Effector memory CD4-positive, alpha-beta T cell (primary cell): Measurements from ENCODE around the gene CADM1.

Experiments
- DNase-seq, 3 donors: peaks; one replicate each; pipeline ENCODE4 v3.0.0-alpha.2; 2020
- H3K27ac ChIP-seq: 2 replicates; pipeline ENCODE4 v1.7.0; 2013; ENCODE audit warnings: mild to moderate bottlenecking, low read length, moderate library complexity; ENCODE audit not compliant: insufficient read depth, poor library complexity, severe bottlenecking
- H3K27me3 ChIP-seq: replicated peaks from 2 replicates; pipeline ENCODE4 v1.7.0; 2013; ENCODE audit warnings: mild to moderate bottlenecking, low read length; ENCODE audit not compliant: insufficient read depth, control insufficient read depth, poor library complexity, severe bottlenecking
- H3K36me3 ChIP-seq: 2 replicates; pipeline ENCODE4 v1.7.0; 2013; ENCODE audit warnings: mild to moderate bottlenecking, low read length, moderate library complexity; ENCODE audit not compliant: control insufficient read depth, insufficient read depth
- H3K4me1 ChIP-seq: 2 replicates; pipeline ENCODE4 v1.7.0; 2013; ENCODE audit warnings: low read length, mild to moderate bottlenecking; ENCODE audit not compliant: control insufficient read depth, insufficient read depth, poor library complexity, severe bottlenecking
- H3K4me3 ChIP-seq: 2 replicates; pipeline ENCODE4 v1.7.0; 2013; ENCODE audit warnings: low read length, low read depth, mild to moderate bottlenecking; ENCODE audit not compliant: insufficient read depth, poor library complexity, severe bottlenecking
- H3K9me3 ChIP-seq: 2 replicates; pipeline ENCODE4 v1.7.0; 2013; ENCODE audit warnings: mild to moderate bottlenecking, low read length, moderate library complexity; ENCODE audit not compliant: control insufficient read depth

Gene CADM1

DNA sequence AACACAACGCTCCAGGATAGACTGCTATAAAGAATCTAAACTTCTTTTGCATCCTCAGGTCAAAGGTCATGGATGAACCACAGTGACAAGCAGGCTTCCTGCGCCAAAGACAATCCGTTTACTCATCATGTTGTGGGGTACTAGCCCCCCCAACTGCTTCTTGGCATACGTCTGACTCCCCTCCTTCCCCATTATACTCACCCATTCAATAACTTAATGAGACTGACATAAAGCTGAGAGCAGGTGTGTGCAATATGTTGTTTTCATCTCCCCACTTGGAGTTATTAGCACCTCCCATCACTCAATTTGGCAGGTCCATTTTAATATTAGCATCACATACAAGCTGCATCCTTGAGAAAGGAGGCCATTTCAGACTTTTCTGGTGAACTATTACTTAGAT lies 157.1 kb downstream of the CADM1 start:
- H3K4me3 ChIP-seq: no peak overlapping the region
- no peaks in the 10 kb centered on the region for H3K9me3 ChIP-seq
- no peaks in the 10 kb centered on the region for H3K27me3 ChIP-seq
- H3K27ac ChIP-seq: no peak overlapping the region
- DNase-seq: no peak
- no peaks in the 10 kb centered on the region for H3K36me3 ChIP-seq
- no peaks in the 10 kb centered on the region for H3K4me1 ChIP-seq

DNA sequence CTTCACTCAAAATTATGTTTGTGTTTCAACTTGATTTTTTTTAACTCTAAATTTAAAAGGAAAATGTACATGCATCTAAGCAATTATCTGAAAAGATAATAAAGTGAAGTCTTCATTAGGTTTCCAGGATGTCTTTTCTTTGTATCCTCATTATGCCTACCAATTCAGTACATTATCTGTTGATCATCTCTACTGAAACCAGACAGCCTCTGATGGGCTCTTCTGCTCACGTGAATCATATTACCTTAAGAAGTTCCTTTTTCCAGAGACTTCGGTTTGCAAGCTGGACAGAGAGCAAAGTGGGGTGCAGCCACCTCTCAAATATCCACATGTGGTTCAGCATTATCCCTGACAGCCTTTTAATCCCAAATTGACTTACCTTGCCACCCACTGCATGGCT lies 158.4 kb downstream of the CADM1 start:
- Histone ChIP-seq H3K36me3 (no peaks in the 10 kb centered on the region), H3K4me3 (no peak overlapping the region), H3K9me3 (no peaks in the 10 kb centered on the region), H3K27ac (no peak overlapping the region), H3K27me3 (no peaks in the 10 kb centered on the region), H3K4me1 (no peaks in the 10 kb centered on the region)
- no peak for DNase-seq

DNA sequence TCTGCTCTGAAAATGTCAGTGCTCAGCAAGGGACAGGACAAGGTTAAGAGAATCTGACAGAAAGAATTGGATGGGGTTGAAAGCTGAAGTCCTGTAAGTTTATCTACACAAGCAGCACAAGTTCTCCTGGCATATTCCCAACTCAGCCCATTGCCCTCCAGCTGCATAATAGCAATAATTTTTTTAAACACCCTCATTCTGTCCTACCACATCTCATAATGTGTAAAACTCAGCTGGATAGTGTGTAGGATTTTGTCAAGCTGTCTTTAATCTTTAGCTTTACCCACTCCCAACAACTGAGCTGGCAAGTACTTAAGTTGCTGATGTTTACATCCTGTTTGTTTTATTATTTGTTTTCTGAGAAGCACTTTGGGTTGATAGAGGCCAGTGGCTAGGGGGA lies 158.9 kb downstream of the CADM1 start:
- Histone ChIP-seq H3K9me3 (no peaks in the 10 kb centered on the region), H3K27ac (no peak overlapping the region), H3K4me3 (no peak overlapping the region)

DNA sequence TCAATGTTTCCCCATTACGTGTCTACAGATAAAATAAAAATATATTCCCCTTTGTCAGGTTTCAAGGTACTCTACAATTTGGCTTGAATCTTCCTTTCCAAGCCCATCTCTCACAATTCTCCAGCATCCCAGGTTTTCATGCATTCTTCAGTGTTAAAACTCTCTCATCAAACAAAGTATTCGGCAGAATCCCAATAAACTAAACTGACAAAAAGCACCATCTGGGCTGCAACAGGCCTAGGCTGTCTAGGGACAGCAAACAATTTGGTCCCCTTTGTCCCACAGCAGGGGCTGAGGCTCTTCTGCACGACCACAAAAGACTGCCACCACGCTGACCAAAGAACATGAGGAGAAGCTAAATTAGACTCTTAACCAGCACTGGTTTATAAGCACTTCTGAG lies 159.4 kb downstream of the CADM1 start:
- Histone ChIP-seq H3K4me1 (no peaks in the 10 kb centered on the region), H3K4me3 (no peak overlapping the region), H3K27me3 (no peaks in the 10 kb centered on the region), H3K9me3 (no peaks in the 10 kb centered on the region), H3K27ac (no peak overlapping the region), H3K36me3 (no peaks in the 10 kb centered on the region)
- no peak for DNase-seq

More for the DNA sequence above, 158.9 kb downstream of the CADM1 start:
- DNase-seq: no peak
- Histone ChIP-seq H3K27me3 (no peaks in the 10 kb centered on the region), H3K4me1 (no peaks in the 10 kb centered on the region), H3K36me3 (no peaks in the 10 kb centered on the region)

DNA sequence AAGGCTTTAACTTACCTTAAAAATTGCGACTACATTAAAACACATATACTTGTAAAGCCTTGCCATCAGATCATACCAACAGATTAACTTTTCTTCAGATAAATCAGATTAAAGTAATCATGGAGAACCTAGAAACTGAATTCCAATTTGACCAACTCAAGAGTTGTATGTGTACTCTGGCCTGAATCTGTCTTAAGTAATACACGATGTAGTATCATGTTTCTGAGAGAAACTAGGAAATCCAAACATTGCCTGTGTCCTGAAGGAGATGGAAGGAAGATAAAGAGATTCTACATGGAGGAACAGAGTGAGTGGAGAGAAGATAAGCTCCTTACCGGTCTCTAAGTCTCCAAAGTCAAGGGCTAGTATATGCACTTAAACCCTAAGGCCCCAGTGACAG lies 162.1 kb downstream of the CADM1 start:
- DNase-seq: no peak
- H3K27ac ChIP-seq: no peak overlapping the region
- H3K4me1 ChIP-seq: no peaks in the 10 kb centered on the region
- H3K4me3 ChIP-seq: no peak overlapping the region
- H3K27me3 ChIP-seq: no peaks in the 10 kb centered on the region
- H3K9me3 ChIP-seq: no peaks in the 10 kb centered on the region
- no peaks in the 10 kb centered on the region for H3K36me3 ChIP-seq

DNA sequence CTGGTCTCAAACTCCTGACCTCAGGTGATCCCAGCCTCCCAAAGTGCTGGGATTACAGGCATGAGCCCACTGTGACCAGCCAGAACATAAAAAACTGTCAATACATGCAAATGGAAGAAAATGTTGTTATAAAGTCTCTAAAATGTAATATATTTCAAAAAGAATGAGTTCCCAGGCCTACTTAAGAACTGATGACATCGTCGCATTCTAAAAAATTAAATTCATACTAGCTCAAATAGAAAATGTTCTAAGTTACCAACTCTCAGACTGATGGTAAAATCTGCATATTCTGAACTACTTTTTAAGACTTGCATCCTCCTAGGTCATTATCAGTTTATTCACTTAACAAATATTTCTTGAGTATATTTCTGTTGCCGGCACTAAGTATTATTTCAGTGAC lies 163.3 kb downstream of the CADM1 start:
- no peak for DNase-seq
- H3K27ac ChIP-seq: no peak overlapping the region
- H3K4me3 ChIP-seq: no peak overlapping the region
- no peaks in the 10 kb centered on the region for H3K36me3 ChIP-seq
- H3K9me3 ChIP-seq: no peaks in the 10 kb centered on the region
- no peaks in the 10 kb centered on the region for H3K27me3 ChIP-seq
- H3K4me1 ChIP-seq: no peaks in the 10 kb centered on the region

DNA sequence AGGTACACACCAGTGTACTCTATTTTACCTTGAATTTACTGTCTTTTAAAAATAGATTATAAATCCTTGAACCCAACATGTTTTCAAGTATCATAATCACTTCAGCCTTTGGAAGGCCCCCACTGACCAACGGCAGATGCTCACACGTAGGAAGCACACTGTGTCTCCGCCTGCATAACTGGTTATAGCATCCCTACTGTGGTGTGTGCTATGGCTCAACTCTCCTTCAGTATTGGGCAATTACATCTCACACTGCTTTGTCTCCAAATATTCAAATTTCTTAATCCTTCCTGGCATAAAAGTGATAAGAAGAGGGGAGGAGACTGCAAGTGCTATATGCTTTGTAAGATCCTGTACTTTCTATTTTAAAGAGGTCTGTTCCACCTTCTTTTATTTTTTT lies 165.7 kb downstream of the CADM1 start:
- H3K4me1 ChIP-seq: no peaks in the 10 kb centered on the region
- no peaks in the 10 kb centered on the region for H3K9me3 ChIP-seq
- H3K27me3 ChIP-seq: no peaks in the 10 kb centered on the region
- no peak for DNase-seq
- H3K4me3 ChIP-seq: no peak overlapping the region
- no peaks in the 10 kb centered on the region for H3K36me3 ChIP-seq
- H3K27ac ChIP-seq: no peak overlapping the region

DNA sequence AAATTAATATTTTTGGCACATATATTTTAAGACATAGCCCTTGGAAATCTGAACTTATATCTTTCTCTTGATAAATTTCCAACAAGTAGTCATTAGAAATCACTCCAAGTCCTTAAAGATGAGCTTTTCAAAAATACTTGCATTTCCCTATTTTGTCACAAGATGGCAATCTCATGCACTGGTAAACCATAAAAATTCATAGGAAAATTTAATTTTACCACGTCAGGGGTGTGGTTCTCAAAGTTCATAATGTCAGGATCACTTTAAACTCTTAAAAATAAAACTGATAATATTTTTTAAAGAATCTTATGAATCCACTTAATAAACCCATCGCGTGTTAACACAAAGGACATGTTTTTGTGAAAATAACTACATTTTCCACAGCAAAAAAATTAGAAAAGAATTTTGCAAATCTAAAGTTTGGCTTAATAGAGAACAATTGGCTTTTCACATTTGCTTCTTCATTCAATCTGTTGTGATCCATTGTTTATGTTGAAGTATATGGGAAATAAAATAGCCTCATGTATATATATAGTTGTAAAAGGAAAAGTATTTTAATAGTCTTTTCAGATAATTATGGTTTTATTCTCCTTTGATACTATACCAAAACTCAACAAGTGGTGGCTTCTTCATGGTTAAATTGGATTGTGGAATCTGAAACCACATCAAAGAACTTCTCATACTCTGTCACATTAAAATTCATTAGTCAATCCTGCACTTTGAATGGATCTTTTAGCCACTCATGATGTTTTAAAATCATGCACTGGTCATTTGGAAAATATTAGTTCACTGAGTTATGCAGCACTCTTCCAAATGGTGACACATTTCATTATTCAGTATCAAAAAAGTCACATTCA lies 169.1 kb downstream of the CADM1 start:
- Histone ChIP-seq H3K9me3 (no peaks in the 10 kb centered on the region), H3K27ac (no peak overlapping the region)
- DNase-seq: no peak

DNA sequence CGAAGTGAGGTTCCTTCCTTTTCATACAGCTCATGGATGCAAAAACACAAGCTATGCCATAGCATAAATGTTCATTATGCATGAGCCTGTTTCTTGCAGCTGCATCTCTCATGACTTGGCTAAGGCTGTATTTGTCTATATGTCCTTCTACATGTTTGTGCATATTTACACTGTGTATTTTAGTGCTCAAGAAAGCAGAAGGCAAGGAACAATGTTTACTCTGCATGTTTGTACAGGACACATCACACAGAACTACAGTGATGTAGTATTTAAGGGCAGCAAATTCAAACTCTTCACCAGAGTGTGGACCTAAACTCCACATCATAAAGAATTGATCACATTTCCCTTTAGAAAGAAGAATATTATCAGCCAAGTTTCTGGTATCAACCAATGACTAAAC lies 170.3 kb downstream of the CADM1 start:
- no peaks in the 10 kb centered on the region for H3K36me3 ChIP-seq
- DNase-seq: no peak
- H3K9me3 ChIP-seq: no peaks in the 10 kb centered on the region
- H3K27ac ChIP-seq: no peak overlapping the region
- no peaks in the 10 kb centered on the region for H3K4me1 ChIP-seq
- H3K4me3 ChIP-seq: no peak overlapping the region
- no peaks in the 10 kb centered on the region for H3K27me3 ChIP-seq

More for the DNA sequence above, 169.1 kb downstream of the CADM1 start:
- Histone ChIP-seq H3K27me3 (no peaks in the 10 kb centered on the region), H3K4me3 (no peak overlapping the region), H3K4me1 (no peaks in the 10 kb centered on the region), H3K36me3 (no peaks in the 10 kb centered on the region)

DNA sequence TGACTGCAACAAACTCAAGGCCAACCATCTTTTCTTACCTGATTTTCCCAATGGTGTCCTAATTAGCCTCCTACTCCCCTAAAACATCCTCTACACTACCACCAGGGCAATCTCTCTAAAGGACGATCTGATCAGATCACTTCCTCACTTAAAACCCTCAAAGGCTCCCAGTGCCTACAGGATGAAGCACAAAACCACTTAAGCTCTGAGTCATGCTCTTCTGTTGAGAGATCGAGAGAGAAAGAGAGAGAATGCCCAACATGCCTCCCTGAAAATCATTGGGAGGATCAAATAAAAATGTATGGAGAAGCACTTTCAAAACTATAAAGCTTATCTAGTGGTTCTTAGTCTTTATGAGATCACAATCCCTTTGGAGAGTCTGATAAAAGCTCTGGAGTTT lies 171.1 kb downstream of the CADM1 start:
- Histone ChIP-seq H3K27ac (no peak overlapping the region), H3K27me3 (no peaks in the 10 kb centered on the region), H3K4me3 (no peak overlapping the region), H3K36me3 (no peaks in the 10 kb centered on the region), H3K4me1 (no peaks in the 10 kb centered on the region), H3K9me3 (no peaks in the 10 kb centered on the region)
- no peak for DNase-seq
